GM21529 (cell line): ENCODE data around the gene AEBP2.

Source experiments
- ATAC-seq: cut with Tn5 transposase; IDR thresholded peaks from one replicate; pipeline ENCODE4 v1.9.1; 2021; ENCODE audit not compliant: unreplicated experiment

AEBP2 gene

DNA sequence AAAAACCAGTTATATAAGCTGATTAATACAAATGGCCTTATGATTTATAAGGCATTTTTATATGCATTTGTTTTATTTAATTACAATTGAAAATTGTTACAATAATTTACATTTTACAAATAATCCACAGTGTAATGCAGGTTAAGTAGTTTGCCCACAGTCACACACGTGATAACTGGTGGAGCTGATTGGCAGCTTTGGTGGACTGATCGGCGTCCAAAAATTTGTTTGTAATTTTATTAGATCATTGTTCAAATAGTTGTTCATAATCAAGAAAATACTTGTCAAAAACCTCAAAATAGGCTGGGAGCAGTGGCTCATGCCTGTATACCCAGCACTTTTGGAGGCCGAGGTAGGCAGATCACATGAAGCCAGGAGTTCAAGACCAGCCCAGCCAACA lies 59.7 kb downstream of the AEBP2 start:
- no peak for ATAC-seq

GRCh38 chr12:19506497-19506896 lies 67.2 kb downstream of the AEBP2 start:
- no peak for ATAC-seq

DNA sequence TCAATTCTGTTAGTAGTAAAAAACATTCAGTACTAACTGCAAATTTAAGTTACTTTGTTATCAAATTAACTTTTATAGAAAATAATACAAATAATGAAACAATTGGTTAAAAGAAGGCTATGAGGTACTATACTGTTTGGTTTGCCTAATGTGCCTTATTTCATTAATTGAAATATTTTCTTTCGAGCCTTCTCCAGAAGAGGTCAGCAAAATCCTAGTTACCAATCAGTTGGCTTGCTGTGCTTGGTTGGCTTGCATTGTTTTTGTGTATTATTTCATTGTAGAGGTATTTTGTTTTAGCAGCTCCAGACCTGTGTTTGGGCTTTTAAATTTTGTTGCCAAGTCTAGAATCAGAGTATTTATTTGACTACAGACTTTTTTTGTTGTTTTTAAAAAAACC lies 68.5 kb downstream of the AEBP2 start:
- ATAC-seq: no peak

DNA sequence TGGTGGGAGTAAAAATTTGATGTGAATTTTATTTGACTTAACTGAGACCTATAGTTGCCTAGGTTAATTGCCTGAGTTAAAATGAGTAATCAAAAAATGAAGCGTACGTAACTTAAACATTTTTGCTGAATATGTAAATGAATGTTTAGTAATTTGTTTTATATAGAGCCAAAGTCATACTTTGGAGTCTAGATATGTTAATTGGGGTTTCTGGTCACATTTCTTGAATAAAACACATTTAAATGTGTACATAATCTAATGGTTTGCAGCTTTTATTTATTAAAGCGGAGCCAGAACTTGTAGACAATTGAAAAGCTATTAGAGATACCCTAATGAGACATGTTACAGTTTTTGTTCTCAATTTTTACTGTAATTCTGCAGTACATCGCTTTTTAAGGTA lies 71.2 kb downstream of the AEBP2 start:
- ATAC-seq: no peak

- no peak for ATAC-seq
Measured at GRCh38 chr12:19515179-19515578, 75.9 kb downstream of the AEBP2 start.

DNA sequence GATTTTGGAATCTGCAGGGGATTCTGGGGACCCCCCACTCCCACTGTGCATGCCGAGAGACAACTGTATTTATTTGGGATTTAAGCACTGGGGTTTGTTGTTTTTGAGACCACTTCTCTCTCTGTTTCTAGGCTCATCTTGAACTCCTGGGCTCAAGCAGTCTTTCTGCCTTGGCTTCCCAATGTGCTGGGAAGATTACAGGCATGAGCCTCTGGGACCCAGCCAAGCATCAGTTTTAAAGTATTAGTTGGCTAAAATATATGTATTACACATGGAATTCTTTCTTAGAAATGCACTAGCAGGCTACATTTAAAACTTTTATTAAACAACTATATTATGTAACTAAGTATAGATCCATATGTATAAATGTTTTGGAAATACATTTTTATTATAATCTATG lies 78.3 kb downstream of the AEBP2 start:
- no peak for ATAC-seq

DNA sequence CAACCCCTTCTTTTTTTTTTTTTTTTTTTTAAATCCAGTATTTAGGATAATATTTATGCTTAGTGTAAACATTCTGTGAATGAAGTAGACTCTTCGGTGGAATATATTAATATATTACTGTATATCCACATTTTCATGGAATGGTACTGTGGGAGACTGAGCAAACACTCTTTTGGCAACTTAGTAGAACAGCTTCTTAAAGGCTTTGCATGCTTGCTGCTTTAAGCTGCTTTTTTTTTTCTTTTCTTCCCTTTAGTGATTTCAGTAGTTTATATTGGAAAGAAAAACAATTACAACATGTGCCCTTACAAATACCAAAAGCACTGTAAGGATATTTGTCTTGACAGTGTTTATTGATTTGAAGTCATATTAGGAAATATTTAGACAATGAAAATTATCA lies 78.9 kb downstream of the AEBP2 start:
- no peak for ATAC-seq

GRCh38 chr12:19520646-19521415 lies 81.5 kb downstream of the AEBP2 start:
- no peak for ATAC-seq

- ATAC-seq: no peak
Measured at GRCh38 chr12:19525274-19525673, 86.0 kb downstream of the AEBP2 start.

- ATAC-seq: no peak
Measured at GRCh38 chr12:19527866-19528265, 88.6 kb downstream of the AEBP2 start.

- ATAC-seq: no peak
Measured at GRCh38 chr12:19528750-19529149, 89.5 kb downstream of the AEBP2 start.

GRCh38 chr12:19529951-19530636 lies 90.8 kb downstream of the AEBP2 start:
- ATAC-seq: no peak

- no peak for ATAC-seq
Measured at GRCh38 chr12:19530637-19531023, 91.3 kb downstream of the AEBP2 start.

GRCh38 chr12:19533567-19533966 lies 94.3 kb downstream of the AEBP2 start:
- ATAC-seq: no peak

GRCh38 chr12:19539071-19539470 lies 99.8 kb downstream of the AEBP2 start:
- no peak for ATAC-seq

- ATAC-seq: no peak
Measured at GRCh38 chr12:19539836-19540235, 100.5 kb downstream of the AEBP2 start.

GRCh38 chr12:19542606-19543005 lies 103.3 kb downstream of the AEBP2 start:
- no peak for ATAC-seq

GRCh38 chr12:19544353-19544752 lies 105.1 kb downstream of the AEBP2 start:
- ATAC-seq: no peak

- no peak for ATAC-seq
Measured at GRCh38 chr12:19545301-19545700, 106.0 kb downstream of the AEBP2 start.

DNA sequence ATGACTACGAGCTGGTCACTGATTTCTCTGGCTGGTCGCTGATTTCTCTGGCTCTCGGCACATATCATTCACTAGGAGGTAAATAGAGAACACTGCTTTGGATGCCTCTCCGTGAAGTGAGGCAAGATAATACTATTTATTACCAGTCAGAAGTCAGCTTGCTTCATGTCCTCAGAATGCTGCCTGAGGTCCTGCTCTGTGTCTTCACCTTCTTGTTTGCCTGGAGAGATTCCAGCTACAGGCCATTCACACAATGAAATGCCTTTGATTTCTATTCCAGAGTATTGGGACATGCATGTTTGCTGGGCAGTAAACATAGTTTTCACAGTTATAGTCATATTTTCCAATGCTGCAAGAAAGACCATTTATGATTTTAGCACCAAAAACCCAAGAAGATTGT lies 106.7 kb downstream of the AEBP2 start:
- ATAC-seq: no peak

GRCh38 chr12:19546611-19547162 lies 107.4 kb downstream of the AEBP2 start:
- no peak for ATAC-seq

- ATAC-seq: no peak
Measured at GRCh38 chr12:19547271-19547671, 108.0 kb downstream of the AEBP2 start.
